Measurements from ENCODE around the gene FRS3. TPM values are rescaled to one million over a fixed set of nuclear protein-coding genes. Genes with fewer than 3 reads are reported as not detected.

The FRS3 gene
- total and polyA plus RNA-seq, 9 of the 15 experiments (the other 6 are each of a cell fraction or from before 2014, with no cell fraction given) = 0.03 to 3.7 (median 1.6) TPM

- Histone ChIP-seq H3K9ac (ENCODE audit: insufficient read depth in 1 of 2, low read depth in 2 of 2, low read length in 2 of 2) (peak overlapping the region in 1 of 2 experiments; percentile 39; a peak in 1 of 4 replicates), H4K20me1 (replicated peaks; ENCODE audit: control insufficient read depth, insufficient read depth, low read length) (peaks cover 4% of the 10 kb centered on the region), H3K27ac (ENCODE audit: extremely low read depth, low read depth, low read length) (no peak overlapping the region), H3K4me1 (replicated peaks in 1 of 2; ENCODE audit: control insufficient read depth in 2 of 2, insufficient read depth in 2 of 2, low read length in 2 of 2) (peaks cover 5 to 32% of the 10 kb centered on the region in 2 experiments), H3K9me1 (ENCODE audit: control insufficient read depth, insufficient read depth, low read length) (no peaks in the 10 kb centered on the region), H2AFZ (ENCODE audit: low read depth, low read length) (no peak overlapping the region), H3K79me2 (ENCODE audit: control insufficient read depth, insufficient read depth, low read length) (no peaks in the 10 kb centered on the region), H3K27me3 (ENCODE audit: control insufficient read depth in 2 of 2, insufficient read depth in 2 of 2, low read length in 2 of 2) (peaks cover 0 to 21% of the 10 kb centered on the region in 2 experiments; a peak in 2 of 5 replicates), H3K36me3 (ENCODE audit: control insufficient read depth, insufficient read depth, low read length) (no peaks in the 10 kb centered on the region), H3K4me2 (ENCODE audit: insufficient read depth, low read length) (no peak overlapping the region), H3K9me3 (replicated peaks; ENCODE audit: control insufficient read depth, insufficient read depth, low read depth, low read length) (no peaks in the 10 kb centered on the region), H3K4me3 (no peak overlapping the region)
- in situ Hi-C loops (cut with MboI) (no loop called here), intact Hi-C loops (cut with micrococcal nuclease) (no loop called here)
- ChIA-PET CTCF (ENCODE audit: low intra/inter-chr PET ratio) (no interaction called here), POLR2A (interaction anchor here (0.6 to 2.2 kb wide), 8 partner anchors 9 to 114 kb away, joined by 3 to 11 read pairs (median 4); no protein-coding TSS in a partner anchor)
- no TSS peak for BruUV-seq (replicated peaks)
- WGBS (ENCODE audit: insufficient coverage, low coverage, missing lambda C conversion rate) = 51% methylated on average over 11 of the region's 11 CpGs
- FAIRE-seq (no peak), DNase-seq (ENCODE audit: extremely low read depth in 1 of 4, low spot score in 3 of 4) (no peak), ATAC-seq (no peak)
- TF ChIP-seq KDM5B (IDR thresholded peaks at IDR 0.05; ENCODE audit: insufficient replicate concordance, low read depth, low read length) (peak; percentile 4), SMAD4 (CRISPR knock-in tag; conservative IDR thresholded peaks at IDR 0.05) (no peak)
Measured at GRCh38 chr6:41733360-41733706, 46.4 kb downstream of the FRS3 start.

- no peak for DNase-seq (ENCODE audit: extremely low read depth in 1 of 4, low spot score in 3 of 4)
- FAIRE-seq = no peak
- BruUV-seq (replicated peaks) = no TSS peak
- Histone ChIP-seq H3K9ac (ENCODE audit: insufficient read depth in 1 of 2, low read depth in 2 of 2, low read length in 2 of 2) (no peak overlapping the region), H3K4me3 (no peak overlapping the region), H3K79me2 (ENCODE audit: control insufficient read depth, insufficient read depth, low read length) (no peaks in the 10 kb centered on the region), H3K9me1 (ENCODE audit: control insufficient read depth, insufficient read depth, low read length) (no peaks in the 10 kb centered on the region), H4K20me1 (replicated peaks; ENCODE audit: control insufficient read depth, insufficient read depth, low read length) (peaks cover 4% of the 10 kb centered on the region), H3K9me3 (replicated peaks; ENCODE audit: control insufficient read depth, insufficient read depth, low read depth, low read length) (no peaks in the 10 kb centered on the region), H3K4me2 (ENCODE audit: insufficient read depth, low read length) (no peak overlapping the region), H3K27ac (ENCODE audit: extremely low read depth, low read depth, low read length) (no peak overlapping the region), H3K36me3 (ENCODE audit: control insufficient read depth, insufficient read depth, low read length) (no peaks in the 10 kb centered on the region), H3K4me1 (replicated peaks in 1 of 2; ENCODE audit: control insufficient read depth in 2 of 2, insufficient read depth in 2 of 2, low read length in 2 of 2) (peaks cover 5 to 34% of the 10 kb centered on the region in 2 experiments), H3K27me3 (ENCODE audit: control insufficient read depth in 2 of 2, insufficient read depth in 2 of 2, low read length in 2 of 2) (peaks cover 0 to 24% of the 10 kb centered on the region in 2 experiments; a peak in 2 of 5 replicates), H2AFZ (ENCODE audit: low read depth, low read length) (no peak overlapping the region)
- ChIA-PET CTCF (ENCODE audit: low intra/inter-chr PET ratio) (no interaction called here), POLR2A (interaction anchor here (0.6 to 2.2 kb wide), 7 partner anchors 9 to 34 kb away, joined by 3 to 11 read pairs (median 4); no protein-coding TSS in a partner anchor)
- 37% methylated on average over 8 of the region's 8 CpGs for WGBS (ENCODE audit: insufficient coverage, low coverage, missing lambda C conversion rate)
- intact Hi-C loops (cut with micrococcal nuclease) (no loop called here), in situ Hi-C loops (cut with MboI) (no loop called here)
- ATAC-seq = no peak
- TF ChIP-seq MAX (CRISPR knock-in tag; IDR thresholded peaks at IDR 0.05) (peak; percentile 33; the same call in 1 of the 2 replicates), BRCA1 (IDR thresholded peaks at IDR 0.05) (no peak), BRCA1 (CRISPR knock-in tag; IDR thresholded peaks at IDR 0.05) (no peak), TCF7L2 (IDR thresholded peaks at IDR 0.05; ENCODE audit: low read depth, low read length) (no peak), ZNF124 (CRISPR knock-in tag; IDR thresholded peaks at IDR 0.05) (no peak)
Measured at GRCh38 chr6:41732591-41733359, 46.9 kb downstream of the FRS3 start.

Measured in K562 (cell line).